Occipital lobe (tissue), 2 donors: ENCODE measurements around the gene OR2F1. TPM values are rescaled to one million over a fixed set of nuclear protein-coding genes. Genes with fewer than 3 reads are reported as not detected.
"Not testable (repeated sequence)": the region's sequence is repeated elsewhere in the genome, so short reads cannot be mapped to it uniquely, and the experiment has no call there.

ENCODE experiments used
- DNase-seq: peaks from one replicate; lab custom pipeline; 2025; lab: John Stamatoyannopoulos, UW
- total RNA-seq: library from RNA; depleted of rRNA; stranded (reverse); fragments of >200 nt; gene quantifications from one replicate; pipeline ENCODE4 v1.2.3, GENCODE V29; 2014

The OR2F1 gene
- total RNA-seq, 1 donor from 2014 or later, result not detected

GRCh38 chr7:144006692-144007042 lies 52.0 kb downstream of the OR2F1 start:
- DNase-seq, result no peak

- no peak for DNase-seq
Measured at GRCh38 chr7:144009361-144009760, 54.7 kb downstream of the OR2F1 start.

- DNase-seq, result not testable (repeated sequence)
Measured at GRCh38 chr7:144010061-144010460, 55.4 kb downstream of the OR2F1 start.

GRCh38 chr7:144010821-144011220 lies 56.2 kb downstream of the OR2F1 start:
- not testable (repeated sequence) for DNase-seq

- DNase-seq, result no peak
Measured at GRCh38 chr7:144011458-144012230, 57.0 kb downstream of the OR2F1 start.

Other genes starting within 250 kb of the OR2F1 start
- not detected for gene CTAGE6, start 197.1 kb upstream of the OR2F1 start, total RNA-seq
- 178 TPM for gene TCAF1, start 52.7 kb upstream of the OR2F1 start, total RNA-seq
- gene OR2F2, start 19.6 kb upstream of the OR2F1 start, total RNA-seq, result not detected
- not detected for gene OR6B1, start 45.5 kb downstream of the OR2F1 start, total RNA-seq
- not detected for gene OR2A5, start 94.1 kb downstream of the OR2F1 start, total RNA-seq
- not detected for gene OR2A25, start 115.0 kb downstream of the OR2F1 start, total RNA-seq
- not detected for gene OR2A12, start 131.4 kb downstream of the OR2F1 start, total RNA-seq
- not detected for gene OR2A2, start 154.7 kb downstream of the OR2F1 start, total RNA-seq
- not detected for gene OR2A14, start 168.3 kb downstream of the OR2F1 start, total RNA-seq
- gene CTAGE4, start 228.6 kb downstream of the OR2F1 start, total RNA-seq, result 0.31 TPM
- 0.78 TPM for gene ARHGEF35, start 241.0 kb downstream of the OR2F1 start, total RNA-seq